Measurements from ENCODE around the gene VPS35L.

The VPS35L gene, protein sequence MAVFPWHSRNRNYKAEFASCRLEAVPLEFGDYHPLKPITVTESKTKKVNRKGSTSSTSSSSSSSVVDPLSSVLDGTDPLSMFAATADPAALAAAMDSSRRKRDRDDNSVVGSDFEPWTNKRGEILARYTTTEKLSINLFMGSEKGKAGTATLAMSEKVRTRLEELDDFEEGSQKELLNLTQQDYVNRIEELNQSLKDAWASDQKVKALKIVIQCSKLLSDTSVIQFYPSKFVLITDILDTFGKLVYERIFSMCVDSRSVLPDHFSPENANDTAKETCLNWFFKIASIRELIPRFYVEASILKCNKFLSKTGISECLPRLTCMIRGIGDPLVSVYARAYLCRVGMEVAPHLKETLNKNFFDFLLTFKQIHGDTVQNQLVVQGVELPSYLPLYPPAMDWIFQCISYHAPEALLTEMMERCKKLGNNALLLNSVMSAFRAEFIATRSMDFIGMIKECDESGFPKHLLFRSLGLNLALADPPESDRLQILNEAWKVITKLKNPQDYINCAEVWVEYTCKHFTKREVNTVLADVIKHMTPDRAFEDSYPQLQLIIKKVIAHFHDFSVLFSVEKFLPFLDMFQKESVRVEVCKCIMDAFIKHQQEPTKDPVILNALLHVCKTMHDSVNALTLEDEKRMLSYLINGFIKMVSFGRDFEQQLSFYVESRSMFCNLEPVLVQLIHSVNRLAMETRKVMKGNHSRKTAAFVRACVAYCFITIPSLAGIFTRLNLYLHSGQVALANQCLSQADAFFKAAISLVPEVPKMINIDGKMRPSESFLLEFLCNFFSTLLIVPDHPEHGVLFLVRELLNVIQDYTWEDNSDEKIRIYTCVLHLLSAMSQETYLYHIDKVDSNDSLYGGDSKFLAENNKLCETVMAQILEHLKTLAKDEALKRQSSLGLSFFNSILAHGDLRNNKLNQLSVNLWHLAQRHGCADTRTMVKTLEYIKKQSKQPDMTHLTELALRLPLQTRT

DNA sequence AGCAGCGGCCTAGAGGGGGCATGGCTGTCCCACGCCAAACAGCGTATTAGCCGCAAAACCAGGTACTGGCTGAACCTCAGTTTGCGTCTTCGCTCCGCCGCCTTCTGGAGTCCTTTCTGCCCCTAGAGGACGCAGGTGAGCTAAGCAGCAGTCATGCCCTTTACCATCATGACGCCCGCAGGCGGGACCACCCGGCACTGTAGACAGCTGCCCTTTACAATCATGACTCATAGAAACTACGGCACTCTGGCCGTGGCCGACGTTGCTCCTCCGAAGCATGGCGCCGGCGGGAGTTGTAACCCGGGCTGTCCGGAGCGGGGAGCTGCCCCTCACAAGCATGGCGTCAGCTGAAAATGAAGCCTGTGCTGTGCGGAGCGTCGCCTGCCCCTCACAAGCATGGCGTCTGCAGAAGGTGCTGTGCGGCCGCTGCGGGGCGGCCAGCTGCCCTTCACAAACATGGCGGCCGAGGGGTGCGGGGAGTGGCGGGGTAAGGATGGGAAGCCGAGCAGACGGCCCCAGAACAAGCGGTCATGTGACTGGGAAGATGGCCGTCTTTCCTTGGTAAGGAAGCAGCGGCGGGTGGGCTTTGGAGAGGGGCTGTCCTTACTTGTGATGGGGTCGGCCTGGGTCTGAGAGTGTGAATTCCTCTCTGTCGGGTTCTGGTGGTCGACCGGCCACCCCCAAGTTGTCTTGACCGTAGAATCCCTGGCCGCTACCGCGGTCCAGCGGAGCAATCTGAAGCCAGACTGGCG is at the start of gene VPS35L:
VPS35L (plus strand) TSS at position 518 of the 752 bp plus-strand sequence; CDS start at position 545, 27 bp downstream.
- peak; percentile 99 for DNase-seq

DNA sequence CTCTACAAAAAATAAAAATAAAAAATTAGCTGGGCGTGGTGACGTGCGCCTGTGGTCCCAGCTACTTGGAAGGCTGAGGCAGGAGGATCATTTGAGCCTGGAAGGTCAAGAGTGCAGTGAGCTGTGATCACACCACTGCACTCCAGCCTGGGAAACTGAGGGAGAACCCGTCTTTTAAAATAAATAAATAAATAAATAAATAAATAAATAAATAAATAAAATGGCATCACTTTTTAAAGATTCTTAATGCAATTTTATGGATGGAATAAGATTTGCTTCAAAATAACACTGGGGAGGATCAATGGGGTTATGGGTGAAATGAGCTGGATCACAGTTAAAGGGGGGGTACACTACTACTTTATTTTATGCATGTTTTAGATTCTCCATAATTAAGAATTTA is 48.5 kb upstream of the VPS35L start:
- no peak for DNase-seq

DNA sequence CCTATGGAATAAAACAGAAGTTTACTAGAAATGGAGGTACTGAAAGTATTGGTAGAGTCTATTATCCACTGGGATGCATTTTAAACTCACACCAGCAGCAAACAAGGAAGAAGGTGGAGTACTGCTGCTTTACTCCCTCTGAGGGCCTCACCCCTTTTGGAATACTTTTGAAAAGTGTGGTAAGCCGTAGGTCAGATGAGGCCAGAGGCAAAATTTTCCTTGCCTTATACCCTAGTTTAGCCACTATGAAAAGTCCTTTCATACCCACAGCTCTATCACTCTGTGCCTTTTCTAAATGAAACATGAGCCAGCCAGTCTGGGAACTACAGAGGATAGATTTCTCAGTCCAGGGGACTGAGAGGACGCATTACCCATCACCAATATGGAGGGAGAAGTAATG is 47.6 kb upstream of the VPS35L start:
- DNase-seq, result no peak

DNA sequence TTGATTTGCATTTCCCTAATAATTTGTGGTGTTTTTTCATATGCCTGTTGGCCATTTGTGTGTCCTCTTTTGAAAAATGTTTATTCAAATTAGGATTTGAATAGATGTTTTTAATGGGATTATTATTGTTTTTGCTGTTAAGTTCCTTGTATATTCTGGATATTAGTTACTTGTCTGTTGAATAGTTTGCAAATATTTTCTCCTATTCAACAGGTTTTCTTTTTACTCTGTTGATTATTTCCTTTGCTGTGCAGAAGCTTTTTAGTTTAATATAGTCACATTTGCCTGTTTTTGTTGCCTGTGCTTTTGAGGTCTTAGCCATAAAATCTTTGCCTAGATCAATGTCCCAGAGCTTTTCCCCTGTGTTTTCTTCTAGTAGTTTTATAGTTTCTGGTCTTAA is 43.2 kb upstream of the VPS35L start:
- DNase-seq, result no peak

DNA sequence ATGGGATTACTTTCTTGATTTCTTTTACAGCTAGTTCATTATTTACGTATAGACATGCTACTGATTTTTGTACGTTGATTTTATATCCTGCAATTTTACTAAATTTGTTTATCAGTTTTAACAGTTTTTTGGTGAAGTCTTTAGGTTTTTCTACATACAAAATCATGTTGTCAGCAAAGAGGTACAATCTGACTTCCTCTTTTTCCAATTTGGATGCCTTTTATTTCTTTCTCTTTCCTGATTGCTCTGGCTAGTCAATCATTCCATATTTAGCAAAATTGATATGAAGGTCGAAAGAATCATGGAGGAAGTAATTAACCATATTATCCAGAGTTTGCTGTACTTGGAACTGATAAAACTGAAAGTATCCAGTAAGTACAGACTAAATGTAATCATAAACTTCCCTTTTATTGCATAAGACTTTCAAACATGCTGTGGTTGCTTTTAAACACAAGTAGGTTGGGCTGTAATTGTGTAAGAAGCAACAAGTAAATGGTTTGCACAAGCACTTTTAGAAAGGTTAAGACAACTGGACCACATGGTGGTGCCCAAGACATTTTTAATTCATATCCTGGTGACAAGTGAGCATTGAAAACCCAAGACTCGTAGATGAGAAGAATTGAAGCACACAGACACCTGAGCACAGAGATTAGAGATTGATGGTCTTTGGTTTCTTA is 42.0 kb upstream of the VPS35L start:
- DNase-seq, result no peak

DNA sequence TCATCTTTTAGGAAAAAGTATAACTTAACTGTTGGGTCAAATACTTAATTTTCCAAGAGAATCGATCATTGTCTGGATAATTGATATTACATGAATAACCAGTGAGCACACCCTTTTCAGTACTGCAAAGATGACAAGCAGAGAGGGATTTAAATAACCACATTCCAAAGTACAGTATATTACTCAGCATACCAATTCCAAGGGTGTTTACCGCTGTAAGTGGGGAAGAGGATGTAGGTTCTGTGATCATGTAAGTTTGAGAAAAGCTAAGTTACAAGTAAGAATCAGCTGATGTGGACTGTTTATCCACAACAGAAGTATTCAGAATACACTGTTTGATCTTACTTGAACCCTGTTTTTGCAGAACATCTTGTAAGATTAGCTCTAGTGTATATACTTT is 39.7 kb upstream of the VPS35L start:
- DNase-seq, result no peak

DNA sequence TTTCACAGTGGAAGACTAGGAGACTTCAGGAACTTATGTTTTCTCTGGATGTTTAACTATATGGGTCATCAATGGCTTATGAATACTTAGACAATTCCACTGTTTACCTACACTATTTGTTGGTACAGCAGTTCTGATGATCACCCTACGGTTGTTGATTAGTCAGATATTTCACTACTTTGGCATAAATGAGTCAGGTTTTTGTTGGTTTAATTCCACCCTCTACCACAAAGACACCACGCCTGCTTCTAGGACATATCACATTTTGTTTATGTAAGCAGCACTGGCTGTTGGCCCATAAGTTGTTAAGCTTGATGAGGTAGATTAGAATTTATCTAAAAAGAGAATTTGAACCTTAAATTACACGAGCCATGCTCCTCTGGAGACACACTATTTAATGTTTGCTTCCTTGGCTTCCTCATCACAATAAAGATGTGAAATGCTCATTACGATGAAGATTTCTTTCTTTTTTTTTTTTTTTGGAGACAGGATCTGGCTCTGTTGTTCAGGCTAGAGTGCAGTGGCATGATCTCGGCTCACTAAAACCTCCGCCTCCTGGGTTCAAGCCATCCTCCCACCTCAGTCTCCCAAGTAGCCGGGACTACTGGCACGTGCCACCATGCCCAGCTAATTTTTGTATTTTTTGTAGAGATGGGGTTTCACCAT is 37.9 kb upstream of the VPS35L start:
- no peak for DNase-seq

DNA sequence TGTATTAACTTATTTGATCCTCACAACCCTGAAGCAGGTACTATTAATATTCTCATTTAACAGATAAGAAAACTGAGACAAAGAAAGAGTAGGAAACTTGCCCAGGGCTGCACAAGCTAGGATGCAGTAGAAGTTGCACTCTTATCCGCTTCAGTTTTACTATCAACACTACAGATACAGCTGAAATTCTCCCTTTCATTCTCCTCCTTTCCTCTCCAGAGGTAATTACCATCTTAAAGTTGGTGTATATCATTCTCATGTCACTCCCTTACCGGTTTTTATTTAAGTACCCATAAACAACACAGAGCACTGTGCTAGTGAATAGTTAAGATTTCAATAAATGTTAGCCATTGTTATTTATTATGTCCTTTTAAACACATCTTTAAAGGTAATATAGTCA is 37.1 kb upstream of the VPS35L start:
- DNase-seq, result no peak

DNA sequence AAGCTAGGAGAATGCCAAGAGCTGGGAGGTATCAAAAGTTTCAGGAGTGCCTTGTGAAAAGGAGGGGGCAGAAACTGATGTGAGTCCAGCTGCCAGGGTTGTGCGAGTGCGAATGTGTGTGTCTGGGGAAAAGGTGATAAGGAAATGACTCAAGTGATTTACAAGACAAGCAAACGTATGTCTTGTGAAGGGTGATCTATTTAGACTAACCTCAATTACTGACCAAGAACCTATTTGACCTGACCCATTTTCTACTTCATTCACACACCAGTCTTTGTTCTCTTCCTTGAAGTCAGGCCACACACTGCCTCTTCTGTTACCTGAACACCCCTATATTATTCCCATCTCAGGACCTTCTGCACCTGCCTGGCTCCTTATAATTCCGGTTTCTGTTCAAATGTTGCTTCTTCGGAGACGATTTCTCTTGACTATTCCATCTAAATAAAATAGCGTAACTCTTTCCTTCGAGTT is 34.6 kb upstream of the VPS35L start:
- DNase-seq, result no peak

DNA sequence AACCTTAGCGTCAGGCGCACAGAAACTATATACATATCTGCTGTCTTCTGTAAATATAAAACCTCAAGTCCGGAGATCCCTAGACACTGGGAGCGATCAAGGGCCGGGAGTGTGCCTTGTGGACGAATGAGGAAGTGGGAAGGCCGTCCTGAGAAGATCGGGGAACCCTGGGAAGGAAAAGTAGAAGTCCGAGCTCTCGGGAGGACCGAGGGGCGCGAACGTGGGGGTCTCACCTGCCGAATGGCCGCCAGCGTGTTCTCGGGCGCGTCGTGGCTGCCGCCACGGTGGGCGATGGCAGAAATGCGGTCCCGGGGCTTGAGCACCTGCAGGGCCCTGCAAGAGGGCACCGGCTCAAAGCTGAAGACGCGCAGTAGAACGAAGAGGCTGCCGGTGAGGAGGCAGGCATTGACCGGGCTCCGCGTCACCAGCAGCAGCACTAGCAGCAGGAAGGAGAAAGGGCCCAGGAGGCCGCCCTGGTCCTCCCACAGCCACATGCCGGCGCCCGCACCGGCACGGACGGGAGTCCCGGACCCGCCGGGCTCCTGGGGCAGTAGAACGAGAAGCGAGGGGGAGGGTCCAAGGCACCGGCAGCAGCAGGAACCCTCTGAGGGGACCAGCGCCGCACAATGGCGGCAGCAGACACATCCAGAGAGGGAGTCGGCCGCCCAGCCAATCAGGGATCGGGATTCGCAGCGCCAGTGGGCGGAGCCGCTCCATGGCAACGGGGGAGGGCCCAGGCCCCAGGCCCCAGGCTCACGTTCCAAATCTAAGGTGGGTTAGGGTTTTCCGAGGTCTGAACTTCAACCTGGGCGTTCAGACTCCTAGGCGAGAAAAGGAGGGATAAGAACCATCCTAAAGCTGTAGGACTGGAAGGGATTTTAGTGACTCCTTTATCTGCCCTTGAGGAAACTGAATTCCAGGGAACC is 33.8 kb upstream of the VPS35L start, which contains the start of gene GDE1:
GDE1 (minus strand) TSS at position 628 of the 926 bp plus-strand sequence; CDS start at position 494, 134 bp downstream.
- peak; percentile 89 for DNase-seq

DNA sequence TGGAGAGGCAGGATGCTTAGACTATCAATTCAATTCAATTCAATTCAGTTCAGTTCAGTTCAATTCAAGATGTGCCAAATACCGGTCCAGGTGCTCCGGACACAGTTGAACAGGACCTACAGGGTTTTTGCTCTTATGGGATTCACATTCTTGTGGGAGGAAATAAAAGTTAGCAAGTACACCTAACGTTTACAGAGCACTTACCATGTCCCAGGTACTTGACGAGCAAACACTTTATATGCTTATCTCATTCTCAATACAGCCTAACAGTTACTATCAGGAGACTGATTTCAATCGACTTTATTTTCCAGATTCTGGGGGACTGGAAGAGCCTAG is 33.1 kb upstream of the VPS35L start:
- DNase-seq, result no peak

DNA sequence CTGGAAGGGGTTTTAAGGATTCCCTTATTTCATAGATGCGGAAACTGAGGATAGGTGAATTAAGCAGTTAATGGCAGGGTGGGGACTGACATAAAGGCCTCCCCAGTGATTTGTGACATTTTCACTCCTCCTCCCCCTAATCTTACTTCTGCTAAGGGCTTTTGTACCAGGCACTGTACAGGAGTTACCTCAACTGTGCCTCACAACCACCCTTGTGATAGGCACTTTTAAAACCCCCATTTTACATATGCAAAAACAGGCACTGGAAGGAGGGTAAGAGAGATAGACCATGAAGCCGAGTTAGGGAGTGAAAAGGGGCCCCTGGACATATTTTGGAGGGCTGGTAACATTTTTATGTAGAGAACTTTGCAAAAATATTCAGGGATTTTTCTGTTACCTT is 32.7 kb upstream of the VPS35L start:
- DNase-seq, result no peak

DNA sequence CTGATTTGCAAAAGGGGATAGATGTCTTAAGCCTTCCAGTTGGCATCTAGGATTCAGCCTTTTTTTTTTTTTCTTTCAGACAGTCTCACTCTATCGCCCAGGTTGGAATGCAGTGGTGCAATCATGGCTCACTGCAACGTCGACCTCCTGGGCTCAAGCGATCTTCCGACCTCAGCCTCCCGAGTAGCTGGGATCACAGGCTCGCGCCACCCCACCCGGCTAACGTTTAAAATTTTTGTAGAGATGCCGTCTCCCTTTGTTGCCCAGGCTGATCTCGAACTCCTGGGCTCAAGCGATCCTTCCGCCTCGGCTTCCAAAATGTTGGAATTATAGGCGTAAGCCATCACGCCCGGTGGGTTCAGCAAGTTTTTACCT is 32.3 kb upstream of the VPS35L start:
- no peak for DNase-seq

DNA sequence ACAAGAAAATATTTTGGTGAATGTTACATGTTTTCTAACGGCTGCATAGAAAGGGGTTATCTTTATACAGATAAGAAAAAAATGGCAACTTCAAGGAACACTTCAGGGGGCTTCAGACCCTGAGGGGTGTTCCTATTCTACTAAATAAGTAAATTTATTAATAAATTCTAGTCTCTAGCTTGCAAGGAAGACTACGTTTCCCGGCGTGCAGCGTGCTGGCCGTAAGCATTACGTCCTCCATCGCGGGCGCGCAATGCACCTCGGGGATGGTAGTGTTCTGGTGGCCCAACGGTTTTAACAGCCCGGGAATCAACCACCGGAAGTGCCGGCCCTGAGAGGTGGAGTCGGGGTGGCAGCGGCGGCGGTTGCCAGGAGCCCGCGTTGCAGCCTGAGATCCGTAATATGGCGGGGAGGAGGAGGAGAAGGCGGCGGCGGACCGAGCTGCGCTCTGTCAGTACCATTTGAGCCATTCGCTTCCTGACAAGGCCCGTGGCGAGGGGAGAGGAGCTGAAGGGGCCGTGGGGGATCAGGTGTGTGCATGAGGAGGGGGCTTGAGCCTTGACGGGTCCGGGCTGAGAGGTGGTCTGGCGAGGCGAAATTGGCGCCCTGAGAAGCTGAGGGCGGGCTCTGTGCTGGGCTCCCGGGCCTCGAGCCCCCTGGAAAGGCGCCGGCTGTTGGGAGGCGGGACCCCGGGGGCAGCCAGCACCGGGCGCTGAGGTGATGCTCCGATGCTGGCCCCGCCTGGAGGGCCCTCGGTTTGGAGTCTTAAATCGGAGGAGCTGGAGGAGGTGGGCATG is 31.7 kb upstream of the VPS35L start, which contains the start of gene CCP110:
CCP110 (plus strand) TSS at position 384 of the 797 bp plus-strand sequence. CDS start 3,940 bp downstream, outside the sequence.
- DNase-seq, result peak; percentile 95

DNA sequence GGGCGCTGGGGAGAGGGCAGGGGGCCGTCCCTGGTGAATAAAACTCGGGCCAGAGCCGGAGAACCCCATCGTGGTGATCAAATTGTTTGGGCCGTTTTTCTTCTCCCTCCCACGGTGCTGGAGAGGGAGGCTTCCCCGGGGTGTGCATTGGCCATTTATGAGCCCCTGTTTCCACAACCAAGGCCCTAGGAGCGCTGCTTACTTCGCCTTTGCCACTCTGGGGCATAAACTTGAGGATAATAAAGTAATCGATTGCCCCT is 31.2 kb upstream of the VPS35L start:
- no peak for DNase-seq

DNA sequence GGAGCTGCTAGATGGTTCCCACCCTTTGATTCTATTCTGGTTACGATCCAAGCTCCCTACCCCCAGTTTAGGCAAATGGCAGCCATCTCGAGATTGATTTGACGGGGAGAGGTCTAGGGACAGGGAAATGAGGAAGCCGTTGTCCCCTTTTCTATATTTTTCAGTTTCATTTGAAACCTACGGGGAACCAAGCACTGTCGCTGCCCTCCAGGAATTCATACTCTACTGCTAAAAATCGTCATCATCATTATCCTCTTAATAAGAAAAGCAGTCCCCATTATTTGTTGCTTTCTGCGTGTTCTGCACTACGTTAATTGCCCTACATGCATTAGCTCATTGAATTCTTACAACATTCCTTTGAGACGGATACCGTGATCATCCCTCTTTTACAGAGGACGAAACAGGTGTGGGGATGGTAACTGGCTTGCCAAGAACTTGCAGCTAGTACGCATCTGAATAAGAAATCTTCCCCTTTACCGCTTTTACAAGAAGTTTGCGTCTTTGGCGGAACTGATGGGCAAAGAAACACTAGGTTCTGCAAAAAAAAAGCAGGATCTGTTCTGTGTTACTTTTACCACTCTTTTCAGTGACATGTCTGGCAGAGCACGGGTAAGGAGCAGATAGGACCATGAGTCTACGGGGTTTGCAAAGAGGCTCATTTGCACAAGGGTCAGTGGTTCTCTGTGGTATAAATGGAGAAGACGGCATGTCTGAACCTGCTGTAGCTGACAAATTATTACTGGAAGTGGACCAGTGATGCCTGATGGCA is 30.7 kb upstream of the VPS35L start:
- DNase-seq, result no peak

DNA sequence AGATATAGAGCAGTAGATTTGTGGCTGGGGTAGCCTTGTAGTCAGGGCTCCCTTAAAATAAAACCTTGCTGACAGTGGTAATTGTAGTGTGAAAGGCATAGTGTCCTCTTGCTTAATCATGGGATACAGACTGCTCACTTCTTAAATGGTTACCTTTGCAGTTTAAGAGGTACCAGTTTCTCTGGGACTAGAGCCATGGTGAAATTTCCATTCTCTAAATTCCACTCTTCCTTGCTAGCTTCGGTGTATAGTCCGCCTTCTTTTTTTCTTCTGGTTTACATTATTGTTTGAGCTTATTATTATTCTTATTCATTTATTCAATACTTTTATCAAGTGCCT is 30.1 kb upstream of the VPS35L start:
- no peak for DNase-seq

DNA sequence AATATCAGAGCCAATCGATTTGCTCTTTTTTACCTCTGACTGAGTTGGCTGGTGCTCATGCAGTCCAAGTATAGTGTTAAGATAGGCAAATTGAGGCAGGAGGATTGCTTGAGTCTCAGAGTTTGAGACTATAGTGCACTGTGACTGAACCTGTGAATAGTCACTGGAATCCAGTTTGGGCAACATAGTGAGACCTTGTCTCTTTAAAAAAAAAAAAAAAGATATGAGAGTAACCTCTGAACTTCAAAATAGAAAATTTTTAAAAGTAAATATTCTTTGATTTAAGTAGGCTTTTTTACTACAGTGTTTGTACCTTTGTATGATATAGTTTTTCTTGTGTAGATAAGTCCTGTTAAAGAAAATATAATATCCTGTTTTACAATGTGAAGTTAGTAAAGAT is 28.3 kb upstream of the VPS35L start:
- DNase-seq, result no peak

DNA sequence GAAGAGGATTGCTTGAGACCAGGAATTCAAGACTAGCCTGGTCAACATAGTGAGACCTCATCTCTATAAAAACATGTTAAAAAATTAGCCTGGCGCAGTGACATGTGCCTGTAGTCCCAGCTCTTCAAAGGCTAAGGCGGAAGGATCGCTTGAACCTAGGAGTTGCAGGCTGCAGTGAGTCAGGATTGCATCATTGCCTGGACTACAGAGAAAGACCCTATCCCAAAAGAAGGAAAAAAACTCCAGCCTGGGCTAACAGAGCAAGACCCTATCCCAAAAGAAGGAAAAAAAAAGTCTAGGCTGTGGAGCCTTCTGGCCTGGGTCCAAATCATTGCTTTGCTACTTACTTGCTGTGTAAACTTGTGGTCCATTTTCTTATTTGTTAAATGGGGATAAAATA is 26.8 kb upstream of the VPS35L start:
- no peak for DNase-seq

Measured in fibroblast of upper back skin (primary cell).